Peyer's patch (tissue), 4 donors: Measurements from ENCODE around the gene BATF3. TPM values are rescaled to one million over a fixed set of nuclear protein-coding genes. Genes with fewer than 3 reads are reported as not detected.

Experiments
- DNase-seq, 3 donors: peaks; one replicate each; pipeline ENCODE4 v3.0.0-alpha.2; 2017 to 2019
- H3K27ac ChIP-seq, 4 donors: fragments of 200-600 bp; sonication (generic); one replicate each; pipeline ENCODE4 v1.5.1; 2016 to 2019
- H3K27me3 ChIP-seq, 2 donors: fragments of 200-600 bp; sonication (generic); one replicate each; pipeline ENCODE4 v1.5.1; 2019
- H3K36me3 ChIP-seq, 3 donors: fragments of 200-600 bp; sonication (generic); one replicate each; pipeline ENCODE4 v1.5.1; 2016 to 2019
- H3K4me1 ChIP-seq, 4 donors: fragments of 200-600 bp; sonication (generic); one replicate each; pipeline ENCODE4 v1.5.1; 2016 to 2019
- H3K4me3 ChIP-seq, 4 donors: fragments of 200-600 bp; sonication (generic); 1 replicate in 3 of 4; 2 replicates in 1 of 4; pipeline ENCODE4 v1.5.1; 2016 to 2019; ENCODE audit warnings: mild to moderate bottlenecking in 1 of 4
- H3K9me3 ChIP-seq, 4 donors: fragments of 200-600 bp; sonication (generic); one replicate each; pipeline ENCODE4 v1.5.1; 2016 to 2019; ENCODE audit warnings: mild to moderate bottlenecking in 1 of 4
- POLR2A ChIP-seq, 2 donors: fragments of 450-650 bp; IDR thresholded peaks; one replicate each; pipeline ENCODE4 v1.5.1; 2017; ENCODE audit warnings: antibody characterized with exemption in 2 of 2, mild to moderate bottlenecking in 2 of 2, moderate library complexity in 2 of 2
- total RNA-seq, 4 donors: library from RNA; depleted of rRNA; stranded (reverse); fragments of >200 nt; gene quantifications; one replicate each; pipeline ENCODE4 v1.1.0, GENCODE V29; 2016
- TF ChIP-seq, protein P1 (sequence below), 6 experiments: fragments of 450-650 bp in 4 of 6; fragments of 200-600 bp in 2 of 6; sonication (generic) in 1 of 6; IDR thresholded peaks; one replicate each; pipeline ENCODE4 v1.5.1; 2017 to 2019; ENCODE audit warnings: antibody characterized with exemption in 6 of 6, mild to moderate bottlenecking in 3 of 6, moderate library complexity in 1 of 6

BATF3 gene
- total RNA-seq = 1 to 10 TPM in 3 of 4 donors, not detected in 1; 2.1 to 6.6 (median 4.7) TPM

GRCh38 chr1:212699625-212700222 lies at the start of gene BATF3:
Gene BATF3, minus strand, starts transcription at chr1:212699840. Its CDS starts 78 bp downstream, at chr1:212699762.
- no peaks in the 10 kb centered on the region for H3K36me3 ChIP-seq
- peaks cover 0 to 20% (median 8%) of the 10 kb centered on the region in 4 donors for H3K4me1 ChIP-seq
- peak within 1 kb of the TSS; percentile 48 to 77 (median 59) for H3K4me3 ChIP-seq
- H3K27me3 ChIP-seq = no peaks in the 10 kb centered on the region
- peak within 1 kb of the TSS; percentile 64 to 75 (median 67) for H3K27ac ChIP-seq
- peak; percentile 39 to 73 (median 68) for DNase-seq
- no peaks in the 10 kb centered on the region for H3K9me3 ChIP-seq
- TF ChIP-seq, protein P1, sequence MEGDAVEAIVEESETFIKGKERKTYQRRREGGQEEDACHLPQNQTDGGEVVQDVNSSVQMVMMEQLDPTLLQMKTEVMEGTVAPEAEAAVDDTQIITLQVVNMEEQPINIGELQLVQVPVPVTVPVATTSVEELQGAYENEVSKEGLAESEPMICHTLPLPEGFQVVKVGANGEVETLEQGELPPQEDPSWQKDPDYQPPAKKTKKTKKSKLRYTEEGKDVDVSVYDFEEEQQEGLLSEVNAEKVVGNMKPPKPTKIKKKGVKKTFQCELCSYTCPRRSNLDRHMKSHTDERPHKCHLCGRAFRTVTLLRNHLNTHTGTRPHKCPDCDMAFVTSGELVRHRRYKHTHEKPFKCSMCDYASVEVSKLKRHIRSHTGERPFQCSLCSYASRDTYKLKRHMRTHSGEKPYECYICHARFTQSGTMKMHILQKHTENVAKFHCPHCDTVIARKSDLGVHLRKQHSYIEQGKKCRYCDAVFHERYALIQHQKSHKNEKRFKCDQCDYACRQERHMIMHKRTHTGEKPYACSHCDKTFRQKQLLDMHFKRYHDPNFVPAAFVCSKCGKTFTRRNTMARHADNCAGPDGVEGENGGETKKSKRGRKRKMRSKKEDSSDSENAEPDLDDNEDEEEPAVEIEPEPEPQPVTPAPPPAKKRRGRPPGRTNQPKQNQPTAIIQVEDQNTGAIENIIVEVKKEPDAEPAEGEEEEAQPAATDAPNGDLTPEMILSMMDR (IDR thresholded peaks at IDR 0.05) = no peak

DNA sequence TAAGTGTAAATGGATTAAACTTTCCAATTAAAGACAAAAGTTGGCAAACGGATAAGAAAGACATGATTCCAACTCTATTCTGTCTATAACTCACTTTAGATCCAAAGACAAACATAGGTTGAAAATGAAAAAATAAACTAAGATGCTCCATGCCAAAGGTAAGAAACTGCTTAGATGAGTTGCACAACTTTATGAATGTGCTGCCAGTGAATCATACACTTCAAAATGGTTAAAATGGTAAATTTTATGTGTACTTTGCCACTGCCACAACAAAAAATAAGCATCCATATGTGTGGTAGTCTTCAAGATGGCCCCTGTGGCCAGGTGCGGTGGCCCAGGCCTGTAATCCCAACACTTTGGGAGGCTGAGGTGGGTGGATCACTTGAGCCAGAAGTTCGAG lies 46.9 kb upstream of the BATF3 start:
- H3K4me1 ChIP-seq = peaks cover 0 to 9% (median 0%) of the 10 kb centered on the region in 4 donors
- no peak overlapping the region for H3K4me3 ChIP-seq
- no peaks in the 10 kb centered on the region for H3K36me3 ChIP-seq
- no peak overlapping the region for H3K27ac ChIP-seq
- TF ChIP-seq POLR2A (IDR thresholded peaks at IDR 0.05) = no peak
- TF ChIP-seq, protein P1 (IDR thresholded peaks at IDR 0.05) = no peak
- H3K27me3 ChIP-seq = no peaks in the 10 kb centered on the region
- no peaks in the 10 kb centered on the region for H3K9me3 ChIP-seq
- no peak for DNase-seq

- no peak for TF ChIP-seq POLR2A (IDR thresholded peaks at IDR 0.05)
- TF ChIP-seq, protein P1 (IDR thresholded peaks at IDR 0.05) = no peak
- Histone ChIP-seq H3K4me1 (peaks cover 0 to 7% (median 0%) of the 10 kb centered on the region in 4 donors), H3K4me3 (no peak overlapping the region), H3K36me3 (no peaks in the 10 kb centered on the region), H3K9me3 (no peaks in the 10 kb centered on the region), H3K27me3 (no peaks in the 10 kb centered on the region), H3K27ac (no peak overlapping the region)
- DNase-seq = no peak
Observed at GRCh38 chr1:212745303-212745702, 45.7 kb upstream of the BATF3 start.

DNA sequence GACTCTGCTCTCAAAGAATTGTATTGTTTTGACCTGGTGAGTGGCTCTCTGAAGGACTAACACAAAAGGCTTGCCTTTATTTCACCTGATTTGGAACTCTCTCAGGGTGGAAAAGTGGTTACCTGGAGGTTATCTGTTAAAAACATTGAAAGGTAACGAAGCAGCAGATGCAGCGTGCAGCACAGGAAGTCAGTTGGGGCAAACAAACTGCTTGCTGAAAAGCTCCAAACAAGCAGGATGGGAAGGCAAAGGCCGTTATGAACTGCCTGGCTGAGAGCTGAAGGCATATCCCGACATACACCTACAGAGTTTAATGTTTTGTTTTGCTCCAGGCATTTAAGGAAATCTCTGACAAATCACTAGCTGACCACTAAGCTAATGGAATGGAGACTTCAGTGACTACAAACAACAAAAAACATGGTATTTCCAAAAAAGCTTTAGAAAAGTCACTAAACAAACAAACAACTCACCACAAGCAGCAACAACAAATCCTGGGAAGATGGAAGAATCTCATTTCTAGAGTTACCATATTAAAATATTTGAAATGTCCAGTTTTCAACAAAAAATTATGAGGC lies 44.3 kb upstream of the BATF3 start:
- Histone ChIP-seq H3K27me3 (no peaks in the 10 kb centered on the region), H3K4me3 (no peak overlapping the region)

GRCh38 chr1:212738330-212738729 lies 38.7 kb upstream of the BATF3 start:
- Histone ChIP-seq H3K9me3 (no peaks in the 10 kb centered on the region), H3K4me3 (no peak overlapping the region), H3K4me1 (no peaks in the 10 kb centered on the region), H3K27ac (no peak overlapping the region), H3K36me3 (no peaks in the 10 kb centered on the region), H3K27me3 (no peaks in the 10 kb centered on the region)
- TF ChIP-seq POLR2A (IDR thresholded peaks at IDR 0.05) = no peak
- TF ChIP-seq, protein P1 (IDR thresholded peaks at IDR 0.05) = no peak
- DNase-seq = no peak

More for the DNA sequence above, 44.3 kb upstream of the BATF3 start:
- H3K4me1 ChIP-seq = no peaks in the 10 kb centered on the region
- TF ChIP-seq POLR2A (IDR thresholded peaks at IDR 0.05) = no peak
- TF ChIP-seq, protein P1 (IDR thresholded peaks at IDR 0.05) = no peak
- no peaks in the 10 kb centered on the region for H3K9me3 ChIP-seq
- no peaks in the 10 kb centered on the region for H3K36me3 ChIP-seq
- DNase-seq = no peak
- H3K27ac ChIP-seq = no peak overlapping the region
